Fibroblast of skin of left quadriceps (primary cell): ENCODE results near the gene IDNK.
"Not testable (repeated sequence)": the region's sequence is repeated elsewhere in the genome, so short reads cannot be mapped to it uniquely, and the experiment has no call there.

Source experiments
- DNase-seq, 2 experiments: peaks; one replicate each; pipeline ENCODE4 v3.0.0-alpha.2; 2013; ENCODE audit warnings: low read depth in 2 of 2

Gene IDNK

DNA sequence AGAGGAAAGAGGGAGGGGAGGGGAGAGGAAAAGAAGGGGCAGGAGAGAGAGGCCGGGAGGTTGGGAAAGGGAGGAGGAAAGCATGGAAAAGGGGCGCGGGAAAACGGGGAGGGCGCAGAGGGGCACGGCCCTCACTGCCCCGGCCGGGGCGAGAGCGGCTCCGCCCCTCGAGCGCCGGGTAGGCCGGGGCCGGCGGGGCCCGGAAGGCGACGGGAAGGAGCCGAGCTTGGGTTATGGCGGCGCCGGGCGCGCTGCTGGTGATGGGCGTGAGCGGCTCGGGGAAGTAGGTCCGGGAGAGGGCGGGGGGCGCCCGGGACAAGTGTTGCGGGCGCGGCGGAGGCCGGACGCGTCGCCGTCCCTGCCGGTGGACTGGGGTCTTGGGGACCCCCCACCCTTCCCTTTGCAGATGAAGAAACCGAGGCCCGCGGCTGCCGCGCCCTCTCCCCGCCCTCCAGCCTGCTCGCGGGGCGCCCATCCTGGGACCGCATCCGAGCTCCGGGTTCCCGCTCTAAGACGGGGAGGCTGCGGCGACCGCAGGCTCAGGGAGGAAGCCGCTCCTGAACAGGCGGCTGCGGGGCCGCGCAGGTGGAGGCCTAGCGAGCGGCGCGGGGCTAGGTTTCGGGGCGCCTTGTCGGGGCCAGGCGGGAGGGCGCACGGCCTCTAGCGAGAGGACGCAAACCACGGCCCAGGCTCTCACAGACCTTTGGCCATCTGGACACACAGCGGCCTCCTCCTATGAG lies at the start of gene IDNK:
Gene IDNK, plus strand, starts transcription at position 205 of the 740 bp plus-strand sequence. Its CDS starts 29 bp downstream, at position 234.
- peak in 1 of 2 experiments; percentile 3 for DNase-seq

DNA sequence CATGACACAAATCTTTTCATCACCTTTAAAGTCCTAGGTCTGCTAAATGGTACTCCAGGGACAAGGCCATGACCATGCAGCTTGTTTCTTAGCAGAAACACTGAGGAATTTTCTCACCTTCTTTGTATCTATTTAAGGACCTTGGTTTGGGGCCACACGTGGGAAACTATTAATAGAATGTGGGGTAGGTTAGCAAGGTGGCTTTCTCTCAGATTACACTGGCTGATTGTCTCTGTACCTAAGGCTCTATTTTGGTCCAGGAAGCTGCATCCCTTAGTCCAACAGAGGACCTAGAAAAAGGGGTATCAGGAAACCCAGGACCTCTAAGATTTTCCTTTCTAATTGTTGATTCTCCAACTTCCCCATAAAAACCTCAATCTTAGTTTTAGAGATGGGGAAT lies 48.5 kb upstream of the IDNK start:
- no peak for DNase-seq

DNA sequence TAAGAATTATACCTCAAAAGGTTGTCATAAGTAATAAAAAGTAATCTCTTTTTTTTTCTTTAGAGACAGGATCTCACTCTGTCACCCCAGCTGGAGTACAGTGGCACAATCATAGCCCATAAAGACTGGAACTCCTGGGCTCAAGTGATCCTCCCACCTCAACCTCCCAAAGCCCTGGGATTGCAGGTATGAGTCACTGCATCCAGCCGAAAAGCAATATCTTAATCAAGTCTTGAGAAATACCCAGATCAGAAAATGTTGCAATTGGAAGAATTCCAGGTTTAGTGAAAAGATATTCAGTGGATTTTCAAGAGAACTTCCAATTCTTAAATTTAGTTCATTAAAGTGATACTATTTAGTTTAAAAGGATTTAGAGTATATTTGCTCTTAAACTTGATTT lies 40.9 kb upstream of the IDNK start:
- peak; percentile 23 to 36 for DNase-seq

DNA sequence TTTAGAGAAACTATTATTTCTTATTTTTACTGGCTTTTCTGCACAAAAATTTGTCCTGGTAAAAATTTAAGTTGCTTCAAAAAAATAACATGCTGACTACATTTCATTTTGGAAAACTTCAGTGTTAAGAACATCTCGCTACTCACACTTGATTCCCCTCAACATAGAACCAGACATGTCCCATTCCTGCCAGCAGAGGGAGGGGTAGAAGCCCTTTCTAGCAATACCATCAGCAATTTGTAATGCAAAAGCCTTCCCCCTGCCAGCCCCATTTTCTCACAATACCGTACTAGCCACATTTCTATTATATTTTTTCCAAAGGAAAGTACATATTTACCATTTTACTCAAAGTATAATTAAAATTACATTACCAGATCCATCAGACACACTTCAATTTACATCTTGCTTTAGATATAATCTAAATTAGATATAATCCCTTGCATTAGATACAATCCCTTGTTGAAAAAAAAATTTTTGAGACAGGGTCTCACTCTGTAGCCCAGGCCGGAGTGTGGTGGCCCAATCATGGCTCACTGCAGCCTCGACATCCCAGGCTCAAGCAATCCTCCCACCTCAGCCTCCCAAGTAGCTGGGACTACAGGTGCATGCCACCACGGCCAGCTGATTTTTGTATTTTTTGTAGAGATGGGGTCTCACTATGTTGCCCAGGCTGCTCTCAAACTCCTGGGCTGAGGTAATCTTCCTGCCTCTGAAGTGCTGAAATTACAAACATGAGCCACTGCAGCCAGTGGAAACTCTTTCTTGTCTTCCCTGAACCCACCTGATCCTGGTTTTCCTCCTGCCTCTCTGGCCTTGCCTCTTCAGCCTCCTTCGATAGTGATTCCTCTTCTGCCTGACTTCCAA lies 39.6 kb upstream of the IDNK start:
- DNase-seq = peak; percentile 36 to 37

DNA sequence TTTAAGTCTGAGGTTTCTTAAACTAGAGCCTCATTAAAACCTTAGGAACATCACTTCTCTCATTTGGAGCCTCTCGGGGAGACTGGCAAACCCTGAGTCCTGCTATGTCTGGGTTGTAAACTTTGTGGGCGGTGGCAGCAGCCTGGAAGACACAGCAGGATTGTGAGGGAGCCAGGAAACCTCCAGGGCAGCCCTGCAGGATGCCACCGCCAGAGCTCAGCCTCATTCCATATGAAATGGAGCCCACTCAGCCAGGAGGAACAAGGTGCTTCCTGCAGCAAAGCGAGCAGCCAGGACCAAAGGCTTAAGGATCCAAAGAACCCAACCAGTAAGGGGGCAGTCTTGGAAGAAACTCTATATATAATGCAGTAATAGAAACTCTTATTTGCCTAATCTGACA lies 37.9 kb upstream of the IDNK start:
- DNase-seq = no peak

DNA sequence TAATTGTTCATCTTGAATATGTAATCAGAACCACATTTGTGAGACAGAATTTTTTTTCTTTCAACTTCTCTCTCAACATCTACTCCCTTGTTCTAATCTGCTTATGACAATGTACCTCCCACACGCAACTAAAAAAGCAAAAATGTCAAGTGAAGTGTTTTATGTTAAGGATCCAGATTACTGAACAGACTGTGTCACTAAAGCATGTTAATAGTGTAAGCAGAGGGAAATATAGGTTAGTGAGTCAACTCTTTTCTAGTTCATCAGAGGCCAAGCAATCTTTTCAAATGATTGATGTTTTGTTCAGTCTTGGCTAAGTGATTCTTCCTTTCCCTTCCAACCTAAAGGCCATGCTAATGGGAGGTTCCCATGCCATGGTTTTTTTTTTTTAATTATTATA lies 34.7 kb upstream of the IDNK start:
- peak in 1 of 2 experiments; percentile 3 for DNase-seq

DNA sequence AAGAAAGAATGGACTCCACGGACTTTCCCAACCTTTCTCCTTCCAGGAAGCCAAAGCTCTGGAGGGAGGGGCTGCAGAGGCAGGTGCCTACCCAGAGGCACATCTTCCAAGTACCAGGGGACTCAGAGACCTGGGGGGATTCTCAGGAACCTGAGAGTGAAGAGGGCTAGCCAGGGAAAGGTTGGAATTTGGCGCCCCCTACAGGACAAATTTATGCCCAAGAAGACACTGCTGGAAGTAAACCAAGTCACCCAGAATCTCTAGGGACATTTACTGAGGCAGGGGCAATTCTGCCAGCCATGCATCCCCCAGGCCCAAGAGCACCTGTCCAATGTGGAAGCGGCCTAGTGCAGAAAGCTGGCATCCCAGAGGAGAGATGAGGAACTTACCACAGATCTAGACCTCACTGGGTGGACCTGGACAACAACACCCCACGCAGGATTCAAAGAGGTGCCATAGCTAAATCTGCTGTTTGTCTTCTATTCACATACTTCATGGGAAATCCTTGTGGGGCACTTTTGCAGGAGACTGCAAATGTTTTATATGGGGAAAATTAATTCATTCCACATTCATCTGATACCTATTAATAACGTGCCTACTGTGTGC lies 25.9 kb upstream of the IDNK start:
- DNase-seq = peak in 1 of 2 experiments; percentile 10

DNA sequence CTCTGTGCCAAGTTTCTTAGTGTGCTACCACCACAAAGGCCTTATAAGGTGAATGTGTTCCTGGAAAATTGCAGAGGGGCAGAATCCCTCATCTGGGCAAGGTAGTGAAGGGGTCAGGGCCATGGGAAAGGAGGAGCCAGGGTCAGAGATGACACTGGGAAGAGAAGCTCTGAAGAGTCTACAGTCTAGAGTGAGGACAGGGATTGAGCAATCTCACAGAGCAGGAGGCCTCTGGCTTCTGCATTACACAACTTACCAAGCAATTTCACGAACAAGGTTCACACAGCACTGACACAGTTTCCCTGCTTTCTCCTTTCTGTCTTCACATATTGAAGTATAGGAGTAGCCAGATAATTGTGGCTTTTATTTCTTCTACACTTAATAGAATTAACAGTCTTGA lies 24.5 kb upstream of the IDNK start:
- no peak for DNase-seq

DNA sequence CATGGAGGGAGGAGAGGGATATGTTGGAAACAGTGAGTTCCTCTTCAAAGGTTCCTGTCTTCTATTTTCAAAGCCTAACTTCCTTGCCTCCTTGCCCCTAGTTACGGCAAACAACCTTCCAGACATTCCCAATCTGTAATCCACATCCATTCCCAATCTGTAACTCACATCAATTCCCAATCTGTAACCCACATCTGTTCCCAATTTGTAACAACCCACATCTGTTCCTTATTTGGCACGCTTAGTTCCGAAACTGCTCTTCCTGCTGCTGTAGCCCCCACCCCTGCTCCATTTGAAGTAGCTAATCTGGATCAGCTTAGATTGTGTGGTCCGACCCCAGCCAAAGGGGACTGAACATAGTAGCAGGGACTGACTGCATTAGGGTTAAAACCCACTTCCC lies 23.9 kb upstream of the IDNK start:
- no peak for DNase-seq

DNA sequence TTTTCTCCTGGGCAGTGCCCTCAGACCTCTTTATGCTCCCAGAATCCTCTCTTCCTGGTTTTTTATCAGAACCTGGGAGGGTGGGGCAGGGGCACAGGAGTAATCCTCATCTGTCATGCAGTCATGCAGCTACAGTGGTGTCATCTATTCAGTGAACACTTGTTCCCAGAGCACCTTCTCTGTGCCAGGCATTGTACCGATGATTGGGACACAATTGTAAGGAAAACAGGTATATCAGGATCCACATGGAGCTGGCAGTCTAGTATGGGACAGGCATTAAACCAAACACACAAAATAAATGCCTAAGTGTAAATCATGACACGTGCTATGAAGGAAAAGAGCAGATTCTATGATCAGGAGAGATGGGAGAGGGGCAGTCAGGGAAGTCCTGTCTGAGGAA lies 21.5 kb upstream of the IDNK start:
- no peak for DNase-seq

DNA sequence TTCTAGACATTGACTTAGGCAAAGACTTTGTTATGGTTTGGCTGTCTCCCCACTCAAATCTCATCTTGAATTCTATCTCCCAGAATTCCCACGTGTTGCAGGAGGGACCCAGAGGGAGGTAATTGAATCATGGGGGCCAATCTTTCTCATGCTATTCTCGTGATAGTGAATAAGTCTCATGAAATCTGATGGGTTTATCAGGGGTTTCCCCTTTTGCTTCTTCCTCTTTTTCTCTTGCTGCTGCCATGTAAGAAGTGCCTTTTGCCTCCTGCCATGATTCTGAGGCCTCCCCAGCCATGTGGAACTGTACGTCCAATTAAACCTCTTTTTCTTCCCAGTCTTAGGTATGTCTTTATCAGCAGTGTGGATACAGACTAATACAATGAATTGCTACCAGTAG lies 15.3 kb upstream of the IDNK start:
- not testable (repeated sequence) for DNase-seq

DNA sequence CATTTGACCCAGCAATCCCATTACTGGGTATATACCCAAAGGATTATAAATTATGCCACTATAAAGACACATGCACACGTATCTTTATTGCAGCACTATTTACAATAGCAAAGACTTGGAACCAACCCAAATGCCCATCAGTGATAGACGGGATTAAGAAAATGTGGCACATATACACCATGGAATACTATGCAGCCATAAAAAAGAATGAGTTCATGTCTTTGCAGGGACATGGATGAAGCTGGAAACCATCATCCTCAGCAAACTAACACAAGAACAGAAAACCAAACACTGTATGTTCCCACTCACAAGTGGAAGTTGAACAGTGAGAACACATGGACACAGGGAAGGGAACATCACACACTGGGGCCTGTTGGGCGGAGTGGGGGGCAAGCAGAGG lies 9.6 kb upstream of the IDNK start:
- DNase-seq = not testable (repeated sequence)

DNA sequence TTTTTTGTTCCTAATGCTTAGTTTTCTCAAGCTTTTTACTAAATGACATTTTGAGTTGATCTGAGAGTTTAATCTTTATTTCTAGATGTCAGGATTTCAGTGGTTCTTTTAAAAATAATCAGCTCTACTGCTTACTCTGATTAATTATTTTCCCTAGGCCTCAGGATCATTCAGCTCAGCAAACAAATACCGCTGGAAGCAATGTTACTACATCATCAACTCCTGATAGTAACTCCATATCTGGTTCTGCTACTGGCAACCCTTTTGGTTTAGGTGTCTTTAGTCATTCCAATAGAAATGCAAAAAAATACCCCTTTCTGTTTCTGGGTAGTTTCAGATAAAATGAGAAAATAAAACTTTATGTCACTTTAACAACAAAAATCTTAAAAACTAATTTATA lies 5.6 kb upstream of the IDNK start:
- DNase-seq = no peak

DNA sequence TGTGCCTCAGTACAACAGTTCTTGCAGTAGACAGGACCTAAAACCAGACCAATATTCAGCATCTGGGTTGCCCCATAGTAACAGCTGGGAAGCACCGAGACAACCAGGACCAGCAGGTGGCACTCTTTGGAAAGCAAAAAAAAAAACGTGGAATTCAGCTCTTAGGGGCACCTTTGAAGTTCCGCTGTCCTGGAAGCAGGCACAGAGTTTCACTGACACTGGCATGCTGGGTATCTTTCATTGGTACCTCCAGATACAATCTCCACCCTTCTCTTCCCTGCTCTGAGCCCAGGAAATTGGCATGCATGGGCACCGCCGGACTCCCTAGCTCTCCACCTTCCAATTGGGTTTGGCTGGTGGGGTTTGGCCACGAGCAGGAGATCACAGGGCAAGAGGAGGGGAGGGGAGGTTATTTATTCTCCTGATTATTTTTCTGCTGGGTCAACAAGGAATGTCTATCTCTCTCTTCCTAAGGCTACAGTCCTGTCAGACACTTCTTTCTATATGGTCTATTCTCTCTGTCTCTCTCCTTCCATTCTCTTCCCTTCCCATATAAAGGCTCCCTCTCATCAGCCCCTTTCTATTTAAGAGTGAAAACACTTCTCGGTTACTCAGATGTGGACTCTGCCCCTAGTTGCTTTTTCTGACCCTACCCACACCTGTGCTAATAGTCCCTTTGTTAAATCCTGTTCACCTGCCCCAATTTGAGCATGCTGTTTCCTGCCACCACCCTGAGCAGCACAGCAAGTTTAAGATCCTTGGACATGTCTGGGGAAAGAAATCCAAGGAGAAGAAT lies 1.9 kb upstream of the IDNK start:
- DNase-seq = peak in 1 of 2 experiments; percentile 5

DNA sequence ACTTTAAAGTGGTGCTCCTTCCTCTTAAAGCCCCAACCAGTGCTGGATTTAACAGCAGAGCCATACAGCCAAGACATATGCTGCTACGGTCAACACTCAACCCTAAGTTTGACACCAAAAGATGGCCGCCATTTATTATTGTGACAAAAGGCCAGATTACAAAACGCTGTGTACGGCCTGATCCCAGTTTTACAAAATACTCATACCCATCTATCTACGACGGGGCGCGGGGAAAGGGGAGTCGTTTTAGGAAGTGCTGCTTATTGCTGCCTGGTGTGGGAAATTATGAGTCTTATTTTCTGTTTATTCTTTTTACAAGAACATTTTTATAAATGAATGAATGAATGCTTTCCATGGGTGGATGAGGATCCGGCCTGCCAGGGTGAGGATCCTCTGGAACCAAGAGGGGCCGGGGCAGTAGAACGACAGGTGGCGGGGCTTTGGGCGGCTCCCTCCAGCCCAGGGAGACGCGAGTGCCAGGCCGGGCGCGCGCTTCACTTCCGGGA lies 457 bp upstream of the IDNK start:
- DNase-seq = peak in 1 of 2 experiments; percentile 9

DNA sequence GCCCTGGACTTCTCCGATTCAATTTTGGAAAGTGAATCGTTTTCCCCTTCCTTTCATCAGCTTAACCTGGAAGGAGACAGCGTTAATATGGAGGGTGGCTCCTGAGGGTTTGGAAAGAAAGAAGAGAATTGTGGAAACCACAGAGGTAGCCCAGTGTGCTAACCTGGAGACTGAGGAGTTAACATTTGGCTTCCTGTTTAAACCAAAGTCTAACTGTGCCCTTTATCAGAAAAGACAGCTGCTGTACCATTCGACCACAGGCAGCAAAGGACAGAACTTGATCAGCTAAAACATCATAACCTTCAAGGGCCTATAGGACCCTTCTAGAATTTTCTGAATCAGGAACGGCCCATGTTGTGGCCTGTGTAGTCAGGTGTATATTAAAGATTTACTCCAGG lies 735 bp downstream of the IDNK start:
- DNase-seq = no peak

DNA sequence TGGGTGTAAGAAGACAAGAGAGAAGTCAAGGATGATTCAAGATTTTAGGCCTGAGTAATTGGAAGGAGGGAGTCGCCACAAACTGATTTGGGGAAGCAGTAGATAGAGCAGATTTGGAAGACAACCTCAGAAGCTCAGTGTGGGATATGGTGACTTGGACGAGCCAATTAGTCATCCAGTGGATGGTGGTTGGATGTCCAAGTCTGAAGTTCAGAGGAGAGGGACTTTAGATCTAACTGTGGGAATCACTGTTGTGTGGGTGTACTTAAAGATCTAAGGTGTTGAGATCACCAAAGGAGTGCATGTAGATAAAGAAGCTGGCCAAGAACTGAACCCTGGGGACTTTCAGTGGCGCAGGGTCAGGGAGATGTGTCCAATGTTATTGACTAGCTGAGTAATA lies 2.2 kb downstream of the IDNK start:
- DNase-seq = no peak

DNA sequence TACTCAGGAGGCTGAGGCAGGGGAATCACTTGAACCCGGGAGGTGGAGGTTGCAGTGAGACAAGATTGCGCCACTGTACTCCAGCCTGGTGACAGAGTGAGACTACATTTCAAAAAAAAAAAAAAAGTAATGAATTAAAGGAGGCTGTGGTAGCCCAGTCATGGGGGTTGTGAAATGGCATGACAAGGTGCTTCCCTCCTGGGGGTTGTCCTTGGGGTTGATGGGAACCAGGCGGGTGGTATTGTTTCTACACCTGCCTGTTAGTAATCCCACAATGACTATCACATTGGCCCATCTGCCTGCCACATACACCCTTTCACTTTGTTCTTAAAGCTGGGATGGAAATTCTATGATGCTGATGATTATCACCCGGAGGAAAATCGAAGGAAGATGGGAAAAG lies 5.6 kb downstream of the IDNK start:
- DNase-seq = no peak

DNA sequence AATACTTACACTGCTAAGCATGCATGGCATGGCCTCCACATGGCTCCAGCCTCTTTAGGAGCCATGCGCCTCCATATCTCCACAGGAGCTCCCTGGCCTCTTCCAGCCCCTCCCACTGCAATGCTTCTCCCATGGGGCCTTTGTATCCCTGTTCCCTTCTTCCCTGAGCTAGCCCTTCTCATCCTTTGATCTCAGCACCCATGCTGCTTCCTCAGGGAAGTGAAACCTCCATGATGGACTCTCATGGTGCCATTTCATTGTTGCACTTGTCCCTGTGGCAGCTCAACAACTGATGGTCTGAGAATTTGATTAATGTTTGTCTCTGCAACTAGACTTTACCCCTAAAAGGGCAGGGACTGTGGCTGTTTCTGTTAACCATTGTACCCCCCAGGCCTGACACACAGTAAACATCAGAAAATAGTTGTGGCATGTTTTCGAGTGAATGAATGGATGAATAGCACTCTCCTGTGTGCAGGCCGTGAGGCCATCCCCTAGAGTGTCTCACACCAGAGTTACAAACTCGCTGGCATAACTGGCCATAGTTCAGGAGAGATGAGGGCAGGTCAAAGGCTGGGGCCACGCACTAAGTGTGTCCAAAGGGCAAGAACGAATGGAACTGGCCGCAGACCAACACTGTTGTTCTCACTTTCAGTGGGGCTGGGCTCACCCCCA lies 6.6 kb downstream of the IDNK start:
- DNase-seq = no peak

DNA sequence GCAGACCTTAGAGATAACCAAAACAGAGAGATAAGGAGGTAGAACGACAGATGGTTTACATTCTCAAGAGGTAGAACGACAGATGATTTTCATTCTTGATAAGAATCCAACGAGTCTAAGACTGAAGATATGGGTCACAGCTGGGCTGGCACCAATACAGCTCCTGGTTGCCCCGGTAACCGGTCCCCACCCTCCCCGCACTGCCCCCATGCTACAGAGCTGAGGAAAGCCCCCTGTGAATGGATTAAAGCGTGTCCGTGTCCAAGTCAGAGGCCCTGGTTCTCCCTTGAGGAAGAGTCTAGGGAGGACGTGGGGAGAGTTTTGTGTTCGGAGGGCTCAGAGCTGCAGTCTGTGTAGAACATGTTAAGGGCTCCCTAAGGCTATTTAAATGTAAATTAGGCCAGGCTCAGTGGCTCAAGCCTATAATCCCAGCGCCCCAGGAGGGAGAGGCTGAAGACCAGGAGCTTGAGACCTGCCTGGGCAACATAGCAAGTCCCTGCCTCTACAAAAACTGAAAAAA lies 8.1 kb downstream of the IDNK start:
- no peak for DNase-seq

DNA sequence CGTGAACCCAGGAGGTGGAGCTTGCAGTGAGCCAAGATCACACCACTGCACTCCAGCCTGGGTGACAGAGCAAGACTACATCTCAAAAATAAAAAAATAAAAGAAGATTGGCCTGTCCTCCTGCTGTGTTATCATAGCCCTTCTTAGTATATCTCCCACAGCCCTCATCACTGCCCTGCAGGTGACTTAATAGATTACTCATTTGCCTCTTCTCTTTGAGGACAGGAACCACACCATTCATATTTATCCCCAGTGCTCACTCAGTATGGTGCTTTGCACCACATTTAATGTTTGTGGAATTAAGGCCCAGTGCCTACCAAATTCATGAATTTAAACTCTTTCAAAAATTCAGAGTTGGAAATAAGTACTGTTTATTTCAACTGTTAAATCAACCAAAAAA lies 10.3 kb downstream of the IDNK start:
- DNase-seq = no peak
